Endothelial cell of umbilical vein (primary cell): ENCODE results near the gene ARHGEF38. TPM values are rescaled to one million over a fixed set of nuclear protein-coding genes. Genes with fewer than 3 reads are reported as not detected.

Experiments used
- BruUV-seq: library from RNA; stranded (reverse); fragments of 400-500 nt; replicated peaks from 2 replicates; lab custom pipeline; 2021; lab: Mats Ljungman, UMichigan
- CTCF ChIA-PET: fragments of 300-600, 350-600 bp; sonication (Branson Sonifier 250); formaldehyde crosslinking; loops from one replicate; lab custom pipeline; 2021; ENCODE audit warnings: antibody characterized with exemption, inconsistent platforms; lab: Charles Lee
- POLR2A ChIA-PET: fragments of 300-600, 350-600 bp; sonication (Branson Sonifier 250); formaldehyde crosslinking; loops from one replicate; lab custom pipeline; 2021; ENCODE audit warnings: antibody characterized with exemption, inconsistent platforms; lab: Charles Lee
- DNase-seq: peaks from one replicate; pipeline ENCODE4 v3.0.0-alpha.2; 2011; ENCODE audit warnings: low read depth, low spot score
- FAIRE-seq: peaks from 2 replicates; lab custom pipeline; 2011; peaks lifted over from hg19 to GRCh38; lab: Jason Lieb, UNC
- H2AFZ ChIP-seq: 2 replicates; pipeline ENCODE4 v1.6.0; 2012; ENCODE audit warnings: low read depth, low read length, control low read depth, inconsistent platforms
- H3K27ac ChIP-seq: 2 replicates; pipeline ENCODE4 v1.5.1; 2011; ENCODE audit warnings: low read depth, mild to moderate bottlenecking, control low read depth, low read length, moderate library complexity; ENCODE audit not compliant: insufficient read depth
- H3K27me3 ChIP-seq, 2 experiments: 2 replicates each; pipeline versions ENCODE4 v1.6.0 to v1.6.1; 2011; ENCODE audit warnings: low read length in 2 of 2, mixed read lengths in 1 of 2; ENCODE audit not compliant: control insufficient read depth in 2 of 2, insufficient read depth in 2 of 2
- H3K36me3 ChIP-seq, 2 experiments: 2 replicates in 1 of 2; 3 replicates in 1 of 2; pipeline ENCODE4 v1.5.1; 2011; ENCODE audit warnings: low read length in 2 of 2, mild to moderate bottlenecking in 1 of 2, moderate library complexity in 1 of 2; ENCODE audit not compliant: control insufficient read depth in 2 of 2, insufficient read depth in 2 of 2; ENCODE audit errors: extremely low read depth in 1 of 2
- H3K4me1 ChIP-seq: 3 replicates; pipeline ENCODE4 v1.5.1; 2011; ENCODE audit warnings: mild to moderate bottlenecking, low read length; ENCODE audit not compliant: control insufficient read depth, insufficient read depth; ENCODE audit errors: extremely low read depth
- H3K4me2 ChIP-seq: 2 replicates; pipeline ENCODE4 v1.6.1; 2011; ENCODE audit warnings: low read length, control low read depth, mixed read lengths; ENCODE audit not compliant: insufficient read depth
- H3K4me3 ChIP-seq, 3 experiments: fragments of 200-600 bp in 1 of 3; sonication (generic), shearing (Covaris generic) in 1 of 3; replicated peaks in 1 of 3; 2 replicates each; pipeline ENCODE4 v1.5.1; 2011 to 2016; ENCODE audit warnings: control low read depth in 3 of 3, low read length in 3 of 3, mild to moderate bottlenecking in 2 of 3, inconsistent platforms in 1 of 3, low read depth in 1 of 3, moderate library complexity in 1 of 3; ENCODE audit not compliant: insufficient read depth in 1 of 3
- H3K79me2 ChIP-seq: 2 replicates; pipeline ENCODE4 v1.6.0; 2012; ENCODE audit warnings: low read length, inconsistent platforms; ENCODE audit not compliant: control insufficient read depth, insufficient read depth
- H3K9ac ChIP-seq: replicated peaks from 2 replicates; pipeline ENCODE3; 2011; ENCODE audit warnings: low read length, control low read depth; ENCODE audit not compliant: insufficient read depth; ENCODE audit errors: extremely low read depth
- H3K9me1 ChIP-seq: replicated peaks from 3 replicates; pipeline ENCODE4 v1.6.0; 2011; ENCODE audit warnings: mild to moderate bottlenecking, low read length; ENCODE audit not compliant: control insufficient read depth, insufficient read depth; ENCODE audit errors: extremely low read depth
- H3K9me3 ChIP-seq: replicated peaks from 2 replicates; pipeline ENCODE4 v1.5.1; 2012; ENCODE audit warnings: low read length, inconsistent platforms; ENCODE audit not compliant: control insufficient read depth, insufficient read depth
- H4K20me1 ChIP-seq: replicated peaks from 2 replicates; pipeline ENCODE3; 2011; ENCODE audit warnings: mild to moderate bottlenecking, low read length; ENCODE audit not compliant: control insufficient read depth, insufficient read depth; ENCODE audit errors: extremely low read depth
- CTCF ChIP-seq, 2 donors: IDR thresholded peaks; 1 replicate in 1 of 2; 2 replicates in 1 of 2; pipeline ENCODE4 v1.5.1; 2011; ENCODE audit warnings: low read length in 2 of 2, mild to moderate bottlenecking in 2 of 2, moderate library complexity in 2 of 2, control low read depth in 1 of 2, inconsistent platforms in 1 of 2, low read depth in 1 of 2; ENCODE audit not compliant: insufficient read depth in 1 of 2; ENCODE audit errors: extremely low read depth in 1 of 2
- EZH2 ChIP-seq: IDR thresholded peaks from 2 replicates; pipeline ENCODE4 v1.6.1; 2012; ENCODE audit warnings: borderline replicate concordance, low read depth, mild to moderate bottlenecking, moderate library complexity, low read length, inconsistent platforms; ENCODE audit not compliant: severe bottlenecking
- FOS ChIP-seq: IDR thresholded peaks from 2 replicates; pipeline ENCODE4 v1.6.1; 2011; ENCODE audit warnings: mild to moderate bottlenecking, low read length, moderate library complexity, borderline replicate concordance; ENCODE audit not compliant: insufficient read depth
- GATA2 ChIP-seq: IDR thresholded peaks from 2 replicates; pipeline ENCODE4 v1.7.0; 2011; ENCODE audit warnings: low read depth, mild to moderate bottlenecking, moderate library complexity, mixed read lengths, low read length; ENCODE audit not compliant: insufficient read length, insufficient read depth
- JUN ChIP-seq: IDR thresholded peaks from 2 replicates; pipeline ENCODE4 v1.6.1; 2011; ENCODE audit warnings: borderline replicate concordance, low read depth; ENCODE audit not compliant: insufficient read length, insufficient read depth
- POLR2A ChIP-seq: IDR thresholded peaks from 2 replicates; pipeline ENCODE4 v1.6.1; 2012; ENCODE audit warnings: low read depth, mild to moderate bottlenecking, control low read depth, low read length
- POLR2AphosphoS5 ChIP-seq: IDR thresholded peaks from 2 replicates; pipeline ENCODE4 v1.6.1; 2012; ENCODE audit warnings: low read depth, mild to moderate bottlenecking, control low read depth, low read length, moderate library complexity; ENCODE audit not compliant: insufficient read depth
- dilution Hi-C: fragments of 300-500 bp; cut with MboI; formaldehyde crosslinking; loops from one replicate; pipeline ENCODE4 v1.15.0; 2019; ENCODE audit warnings: low sequenced_read_pairs; ENCODE audit not compliant: extremely low pct_ligation_motif_present
- intact Hi-C: fragments of 100-400 bp; cut with micrococcal nuclease; formaldehyde crosslinking; loops from one replicate; pipeline ENCODE4 v1.10.0; 2022
- polyA plus RNA-seq, 4 experiments: library from polyadenylated mRNA; depleted of rRNA in 3 of 4; stranded (reverse) in 3 of 4; unstranded in 1 of 4; fragments of >200 nt; gene quantifications; 2 replicates each; pipeline versions ENCODE4 v1.2.1 to v1.2.3, GENCODE V29; 2011 to 2012; ENCODE audit warnings: missing spikeins in 1 of 4
- total RNA-seq: library from RNA; stranded (reverse); gene quantifications from 2 replicates; pipeline ENCODE4 v1.2.3, GENCODE V29; 2021
- TF ChIP-seq, protein P1 (sequence below): IDR thresholded peaks from 2 replicates; pipeline ENCODE4 v1.6.1; 2011; ENCODE audit not compliant: insufficient read depth, insufficient read length

The ARHGEF38 gene
- total and polyA plus RNA-seq, 2 donors (not counting 3 experiments of a cell fraction or from before 2014, with no cell fraction given) = not detected

DNA sequence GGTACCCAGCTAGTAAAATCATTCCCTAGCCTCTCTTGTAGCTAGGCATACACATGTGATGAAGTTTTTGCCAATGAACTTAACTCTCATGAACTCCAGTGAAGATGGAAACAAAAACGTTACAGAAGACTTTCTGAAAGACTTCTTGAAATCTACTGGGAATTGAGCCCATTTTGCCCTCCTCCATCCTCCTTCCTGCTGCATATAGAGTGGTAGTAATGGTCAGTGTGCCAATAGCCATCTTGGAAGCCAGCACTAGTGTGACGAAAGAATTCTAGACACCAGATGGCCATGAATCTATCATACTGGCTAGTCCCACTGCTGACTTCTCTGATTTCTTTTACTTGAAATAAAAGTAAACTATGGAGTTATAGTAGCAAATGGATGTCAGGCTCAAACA lies 47.7 kb upstream of the ARHGEF38 start:
- CTCF ChIA-PET = interaction anchor here (1.7 kb wide), 1 partner anchor 16 kb away, joined by 8 read pairs; no protein-coding TSS in a partner anchor
- TF ChIP-seq EZH2 = no peak
- TF ChIP-seq POLR2A = no peak
- TF ChIP-seq POLR2AphosphoS5 = no peak
- no peak for TF ChIP-seq GATA2
- TF ChIP-seq FOS = no peak
- TF ChIP-seq, protein P1, sequence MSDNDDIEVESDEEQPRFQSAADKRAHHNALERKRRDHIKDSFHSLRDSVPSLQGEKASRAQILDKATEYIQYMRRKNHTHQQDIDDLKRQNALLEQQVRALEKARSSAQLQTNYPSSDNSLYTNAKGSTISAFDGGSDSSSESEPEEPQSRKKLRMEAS = no peak
- TF ChIP-seq JUN = no peak
- no peak for TF ChIP-seq CTCF (IDR thresholded peaks at IDR 0.05; ENCODE audit: extremely low read depth in 1 of 2, insufficient read depth in 1 of 2, low read depth in 1 of 2, low read length in 2 of 2)
- Histone ChIP-seq H3K4me2 (no peak overlapping the region), H2AFZ (no peak overlapping the region), H3K36me3 (no peaks in the 10 kb centered on the region), H3K79me2 (no peaks in the 10 kb centered on the region), H3K27me3 (no peaks in the 10 kb centered on the region), H3K4me3 (no peak overlapping the region), H3K4me1 (no peaks in the 10 kb centered on the region), H3K9ac (no peak overlapping the region), H3K9me1 (no peaks in the 10 kb centered on the region), H4K20me1 (no peaks in the 10 kb centered on the region), H3K27ac (no peak overlapping the region), H3K9me3 (no peaks in the 10 kb centered on the region)
- POLR2A ChIA-PET = no interaction called here
- BruUV-seq = no TSS peak
- DNase-seq = no peak
- intact Hi-C loops (no loop called here), dilution Hi-C loops (no loop called here)
- no peak for FAIRE-seq
